H1 (cell line): Measurements from ENCODE around the gene UGT3A1. TPM values are rescaled to one million over a fixed set of nuclear protein-coding genes. Genes with fewer than 3 reads are reported as not detected.

ENCODE experiments used
- CBX5 ChIP-seq: fragments of 300-800, 300-1000 bp; sonication (generic); IDR thresholded peaks from 2 replicates; pipeline ENCODE4 v1.7.1; 2016; ENCODE audit warnings: antibody characterized with exemption, low read length, low read depth
- NRF1 ChIP-seq: IDR thresholded peaks from 2 replicates; pipeline ENCODE4 v1.6.1; 2011; ENCODE audit warnings: mild to moderate bottlenecking, low read depth, low read length, improper control_type of control experiment
- polyA plus RNA-seq, 7 experiments: library from polyadenylated mRNA; depleted of rRNA in 3 of 7; stranded (reverse) in 5 of 7; unstranded in 2 of 7; fragments of >200 nt in 5 of 7; fragments of 200-250 nt in 2 of 7; gene quantifications; 1 replicate in 5 of 7; 2 replicates in 1 of 7; 4 replicates in 1 of 7; pipeline versions ENCODE4 v1.2.1 to v1.2.3, GENCODE V29; 2011 to 2013; ENCODE audit warnings: missing spikeins in 2 of 7, mixed read lengths in 2 of 7
- total RNA-seq: library from RNA; stranded (reverse); fragmentation: NEBNext Ultra II Directional; extraction: Animal tissue kit (Norgen Biotek cat#: 25700); gene quantifications from 2 replicates; pipeline ENCODE4 v1.2.1, GENCODE V29; 2021

Gene UGT3A1
- total and polyA plus RNA-seq, 2 of the 8 experiments (the other 6 are each of a cell fraction or from before 2014, with no cell fraction given), result 2.4 to 3.4 TPM

- TF ChIP-seq NRF1, result no peak
- no peak for TF ChIP-seq CBX5
Observed at GRCh38 chr5:35924950-35925722, 66.1 kb downstream of the UGT3A1 start (continued).
